ENCODE results near the gene PDP2.

DNA sequence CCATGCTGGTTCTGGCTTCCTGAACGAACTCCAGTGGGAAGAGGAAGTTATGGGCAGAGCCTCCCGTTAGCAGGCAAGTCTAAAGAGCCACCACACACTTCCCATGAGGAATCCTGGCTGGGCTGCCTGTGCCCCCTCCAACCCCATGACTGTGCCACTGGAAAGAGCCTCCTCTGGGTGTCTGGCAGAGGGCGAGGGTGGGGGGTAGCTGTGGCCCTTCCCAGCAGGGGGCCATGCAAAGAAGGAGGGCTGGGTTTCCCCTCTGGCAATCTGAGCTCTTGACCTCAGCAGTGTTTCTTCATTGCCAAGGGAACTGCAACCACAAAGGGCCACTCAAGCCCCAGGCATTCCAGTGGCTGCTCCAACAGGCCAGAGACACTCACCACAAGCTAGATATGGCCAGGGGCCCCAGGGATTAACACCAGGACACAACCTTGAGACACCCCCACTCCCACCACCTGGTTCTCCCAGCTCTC lies 46.7 kb downstream of the PDP2 start:
- TF ChIP-seq, protein P1, sequence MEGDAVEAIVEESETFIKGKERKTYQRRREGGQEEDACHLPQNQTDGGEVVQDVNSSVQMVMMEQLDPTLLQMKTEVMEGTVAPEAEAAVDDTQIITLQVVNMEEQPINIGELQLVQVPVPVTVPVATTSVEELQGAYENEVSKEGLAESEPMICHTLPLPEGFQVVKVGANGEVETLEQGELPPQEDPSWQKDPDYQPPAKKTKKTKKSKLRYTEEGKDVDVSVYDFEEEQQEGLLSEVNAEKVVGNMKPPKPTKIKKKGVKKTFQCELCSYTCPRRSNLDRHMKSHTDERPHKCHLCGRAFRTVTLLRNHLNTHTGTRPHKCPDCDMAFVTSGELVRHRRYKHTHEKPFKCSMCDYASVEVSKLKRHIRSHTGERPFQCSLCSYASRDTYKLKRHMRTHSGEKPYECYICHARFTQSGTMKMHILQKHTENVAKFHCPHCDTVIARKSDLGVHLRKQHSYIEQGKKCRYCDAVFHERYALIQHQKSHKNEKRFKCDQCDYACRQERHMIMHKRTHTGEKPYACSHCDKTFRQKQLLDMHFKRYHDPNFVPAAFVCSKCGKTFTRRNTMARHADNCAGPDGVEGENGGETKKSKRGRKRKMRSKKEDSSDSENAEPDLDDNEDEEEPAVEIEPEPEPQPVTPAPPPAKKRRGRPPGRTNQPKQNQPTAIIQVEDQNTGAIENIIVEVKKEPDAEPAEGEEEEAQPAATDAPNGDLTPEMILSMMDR (IDR thresholded peaks at IDR 0.05): no peak
- TF ChIP-seq POLR2A (IDR thresholded peaks at IDR 0.05): no peak
